Motor neuron (in vitro differentiated cells): ENCODE results near the gene AP1S1. TPM values are rescaled to one million over a fixed set of nuclear protein-coding genes. Genes with fewer than 3 reads are reported as not detected.
A peak's percentile ranks its signal among the peaks of the same experiment; 100 is the strongest.
"Not testable (repeated sequence)": the region's sequence is repeated elsewhere in the genome, so short reads cannot be mapped to it uniquely, and the experiment has no call there.

ENCODE experiments used
- ATAC-seq, 8 experiments: fragments of 200-7000 bp; cut with Tn5 transposase; replicated peaks in 6 of 8; 2 replicates each; pipeline ENCODE4 v1.8.0; 2021; ENCODE audit warnings: mild to moderate bottlenecking in 8 of 8, moderate library complexity in 8 of 8
- H3K27ac ChIP-seq, 2 donors: fragments of 250-450 bp; sonication (Bioruptor Pico); 2 replicates each; pipeline ENCODE4 v1.9.0; 2021; ENCODE audit warnings: antibody characterized with exemption in 2 of 2, mild to moderate bottlenecking in 2 of 2, moderate library complexity in 1 of 2
- H3K4me1 ChIP-seq, 2 donors: fragments of 250-450 bp; sonication (Bioruptor Pico); replicated peaks in 1 of 2; 2 replicates each; pipeline ENCODE4 v1.6.1; 2021; ENCODE audit warnings: antibody characterized with exemption in 2 of 2, mild to moderate bottlenecking in 2 of 2, moderate library complexity in 1 of 2
- H3K4me3 ChIP-seq, 5 donors: fragments of 250-450 bp; sonication (Bioruptor Pico); 2 replicates each; pipeline ENCODE4 v1.9.0; 2021; ENCODE audit warnings: antibody characterized with exemption in 5 of 5, mild to moderate bottlenecking in 5 of 5, moderate library complexity in 4 of 5
- WGBS, 10 experiments: fragments of 450-650 bp; shearing (Covaris generic); methylation state at CpG; one replicate each; pipeline ENCODE4 v1.0.0; 2022; 5-methylcytosine and 5-hydroxymethylcytosine counted together
- in situ Hi-C, 9 experiments: fragments of 400-800 bp; cut with MboI; loops; one replicate each; pipeline ENCODE4 v1.15.0; 2021; ENCODE audit warnings: low sequenced_read_pairs in 9 of 9, low pct_unique_long_range_greater_than_20kb in 2 of 9; ENCODE audit not compliant: unreplicated experiment in 9 of 9
- total RNA-seq, 8 experiments: library from RNA; unstranded; fragments of 300-600 nt; gene quantifications; 2 replicates each; pipeline versions ENCODE4 v1.2.3 to v1.2.4, GENCODE V29; 2022

AP1S1 gene
- 100 to 1,000 TPM in 2 of 8 experiments, 10 to 100 TPM in 6; 46.8 to 135 (median 77.0) TPM for total RNA-seq

DNA sequence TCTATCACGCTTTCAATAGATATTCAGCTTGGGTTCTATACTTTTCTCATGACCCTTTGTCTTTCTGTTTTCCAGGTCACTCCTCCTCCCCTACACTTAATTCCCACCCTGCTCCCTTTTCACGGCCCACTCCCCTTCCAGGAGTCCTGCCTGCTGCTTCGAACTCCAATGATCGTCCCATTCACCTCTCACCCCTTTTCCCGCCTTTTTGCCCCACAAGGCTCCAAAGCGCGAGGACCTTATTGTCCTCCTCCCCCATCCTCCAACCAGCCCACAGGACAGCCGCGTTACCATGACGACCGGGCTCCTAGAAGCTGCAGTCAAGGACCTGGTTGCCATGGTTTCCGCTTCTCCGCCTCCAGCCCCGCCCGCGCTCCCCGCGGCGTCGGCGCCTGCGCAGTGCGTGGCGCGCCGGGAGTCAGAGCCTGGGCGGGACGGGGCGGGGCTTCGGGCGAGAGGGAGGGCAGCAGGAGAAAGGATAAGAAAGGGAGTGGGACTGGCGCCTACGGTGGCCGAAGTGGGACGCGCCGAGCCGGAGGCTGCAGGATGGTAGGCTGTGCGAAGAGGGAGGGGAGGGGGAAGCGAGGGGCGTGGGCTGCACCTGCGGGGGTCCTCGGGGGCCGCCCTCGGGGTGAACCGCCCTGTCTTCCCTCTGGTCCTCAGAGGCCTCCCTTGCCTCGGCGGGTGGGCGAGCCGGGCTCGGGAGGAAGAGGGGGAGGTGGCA is at the start of gene AP1S1:
Gene AP1S1, plus strand, starts transcription at position 508 of the 724 bp plus-strand sequence. Its CDS starts 39 bp downstream, at position 547.
- Histone ChIP-seq H3K27ac (peak within 1 kb of the TSS; percentile 60 to 68), H3K4me1 (peaks cover 19 to 21% of the 10 kb centered on the region in 2 donors), H3K4me3 (peak within 1 kb of the TSS; percentile 50 to 80 (median 71))
- in situ Hi-C loops, result no loop called here
- ATAC-seq, result peak; percentile 92 to 99 (median 94)
- WGBS, 10 experiments, result 0 to 53% (median 8%) methylated on average over 1 to 13 of the region's 51 CpGs; no CpG with 5 or more reads in 3 of the 10 experiments

- in situ Hi-C loops, result no loop called here
- ATAC-seq, result no peak
- 41 to 100% (median 85%) methylated on average over 1 to 2 of the region's 3 CpGs; no CpG with 5 or more reads in 6 of the 10 experiments for WGBS, 10 experiments
- peaks cover 7 to 9% of the 10 kb centered on the region in 2 donors for H3K4me1 ChIP-seq
- H3K27ac ChIP-seq, result no peak overlapping the region
- H3K4me3 ChIP-seq, result no peak overlapping the region
Observed at GRCh38 chr7:101104799-101105198, 49.5 kb upstream of the AP1S1 start.

- H3K27ac ChIP-seq, H3K4me1 ChIP-seq, H3K4me3 ChIP-seq, ATAC-seq, in situ Hi-C loops: not testable (repeated sequence)
- 67 to 100% (median 72%) methylated on average over 1 to 3 of the region's 5 CpGs; no CpG with 5 or more reads in 5 of the 10 experiments for WGBS, 10 experiments
Observed at GRCh38 chr7:101105248-101105647, 49.0 kb upstream of the AP1S1 start.

GRCh38 chr7:101106386-101106785 is 47.9 kb upstream of the AP1S1 start:
- no peak overlapping the region for H3K27ac ChIP-seq
- ATAC-seq, result no peak
- H3K4me1 ChIP-seq, result no peaks in the 10 kb centered on the region
- 40 to 100% (median 90%) methylated on average over 1 to 7 of the region's 7 CpGs; no CpG with 5 or more reads in 2 of the 10 experiments for WGBS, 10 experiments
- no peak overlapping the region for H3K4me3 ChIP-seq
- in situ Hi-C loops, result no loop called here

DNA sequence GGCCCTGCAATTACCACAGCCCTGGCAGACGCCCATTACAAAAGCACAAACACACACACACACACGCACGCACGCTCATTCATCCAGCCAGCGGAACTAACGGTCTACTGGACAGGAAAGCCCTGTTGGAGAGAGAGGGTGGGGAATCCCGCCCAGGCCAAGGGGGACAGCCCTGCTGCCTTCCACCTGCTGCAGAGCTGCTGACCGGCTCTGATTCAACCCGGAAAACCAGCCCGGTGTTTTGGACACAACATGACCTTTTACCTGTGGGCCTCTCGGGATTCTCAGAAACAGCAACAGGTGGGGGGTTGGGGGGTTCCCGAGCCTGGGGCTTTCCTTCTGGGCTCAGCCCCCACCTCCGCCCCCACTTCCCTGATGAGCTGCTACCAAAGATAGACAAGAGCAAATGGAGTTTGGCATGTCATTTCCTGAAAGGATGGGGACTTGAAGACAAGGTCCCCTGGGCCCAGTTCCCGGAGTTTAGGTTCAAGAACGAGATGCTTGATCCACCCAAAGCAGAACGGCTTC is 45.9 kb upstream of the AP1S1 start:
- H3K4me1 ChIP-seq, result no peaks in the 10 kb centered on the region
- ATAC-seq, result peak in 5 of 8 experiments; percentile 29 to 84 (median 59)
- in situ Hi-C loops, result no loop called here
- no peak overlapping the region for H3K27ac ChIP-seq
- WGBS, 10 experiments, result 50 to 80% (median 66%) methylated on average over 1 to 11 of the region's 16 CpGs; no CpG with 5 or more reads in 5 of the 10 experiments
- no peak overlapping the region for H3K4me3 ChIP-seq

DNA sequence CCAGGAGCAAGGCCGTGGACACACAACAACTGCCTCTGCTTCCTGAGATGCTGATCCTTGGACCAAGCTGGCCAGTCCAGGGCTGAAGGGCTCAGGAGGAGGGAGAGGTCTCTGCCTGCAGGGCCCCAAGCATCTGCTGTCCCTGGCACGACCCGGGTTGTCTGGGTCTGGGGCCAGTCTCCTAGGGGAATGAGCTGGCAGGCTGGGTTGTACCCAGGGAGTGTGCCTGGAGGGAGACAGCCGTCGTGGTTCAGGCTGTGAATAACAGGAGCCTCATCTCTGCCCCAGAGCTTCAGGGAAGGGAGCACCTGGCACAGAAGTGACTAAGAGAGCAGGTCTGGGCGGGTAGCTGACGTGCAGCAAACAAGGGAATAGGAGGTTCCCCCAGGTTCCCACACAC is 45.3 kb upstream of the AP1S1 start:
- Histone ChIP-seq H3K4me3 (no peak overlapping the region), H3K4me1 (no peaks in the 10 kb centered on the region), H3K27ac (no peak overlapping the region)
- in situ Hi-C loops, result no loop called here
- peak in 3 of 8 experiments; percentile 13 to 23 (median 19) for ATAC-seq
- 32 to 100% (median 86%) methylated on average over 1 to 5 of the region's 7 CpGs; no CpG with 5 or more reads in 6 of the 10 experiments for WGBS, 10 experiments

DNA sequence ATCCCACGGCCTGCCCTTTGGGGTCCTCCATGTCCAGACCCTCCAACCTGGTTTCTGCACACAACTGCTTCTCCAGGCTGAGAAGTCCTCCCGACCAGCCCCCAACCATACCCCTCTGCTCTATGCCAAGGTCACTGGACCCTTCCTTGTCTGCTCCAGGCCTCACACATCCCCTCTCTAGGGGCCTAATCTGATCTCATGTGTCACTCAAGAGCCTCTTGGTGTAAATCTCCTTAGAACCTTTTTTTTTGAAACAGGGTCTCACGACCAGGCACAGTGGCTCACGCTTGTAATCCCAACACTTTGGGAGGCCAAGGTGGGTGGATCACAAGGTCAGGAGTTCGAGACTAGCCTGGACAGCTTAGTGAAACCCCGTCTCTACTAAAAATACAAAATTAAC is 44.9 kb upstream of the AP1S1 start:
- ATAC-seq, result no peak
- H3K4me3 ChIP-seq, result no peak overlapping the region
- H3K4me1 ChIP-seq, result no peaks in the 10 kb centered on the region
- 74 to 100% (median 91%) methylated on average over 1 to 4 of the region's 6 CpGs; no CpG with 5 or more reads in 4 of the 10 experiments for WGBS, 10 experiments
- in situ Hi-C loops, result no loop called here
- no peak overlapping the region for H3K27ac ChIP-seq

- Histone ChIP-seq H3K4me3 (no peak overlapping the region), H3K4me1 (no peaks in the 10 kb centered on the region), H3K27ac (no peak overlapping the region)
- WGBS, 10 experiments, result 50 to 100% (median 80%) methylated on average over 1 to 5 of the region's 5 CpGs; no CpG with 5 or more reads in 2 of the 10 experiments
- in situ Hi-C loops, result no loop called here
- ATAC-seq, result no peak
Observed at GRCh38 chr7:101111261-101111660, 43.0 kb upstream of the AP1S1 start.

- in situ Hi-C loops, result no loop called here
- ATAC-seq, result no peak
- H3K4me3 ChIP-seq, result no peak overlapping the region
- no peaks in the 10 kb centered on the region for H3K4me1 ChIP-seq
- 61 to 100% (median 80%) methylated on average over 1 to 9 of the region's 11 CpGs; no CpG with 5 or more reads in 5 of the 10 experiments for WGBS, 10 experiments
- H3K27ac ChIP-seq, result no peak overlapping the region
Observed at GRCh38 chr7:101112233-101112632, 42.0 kb upstream of the AP1S1 start.

- WGBS, 10 experiments, result 88 to 100% (median 91%) methylated on average over 1 to 7 of the region's 7 CpGs; no CpG with 5 or more reads in 1 of the 10 experiments
Observed at GRCh38 chr7:101113140-101113539, 41.1 kb upstream of the AP1S1 start.

DNA sequence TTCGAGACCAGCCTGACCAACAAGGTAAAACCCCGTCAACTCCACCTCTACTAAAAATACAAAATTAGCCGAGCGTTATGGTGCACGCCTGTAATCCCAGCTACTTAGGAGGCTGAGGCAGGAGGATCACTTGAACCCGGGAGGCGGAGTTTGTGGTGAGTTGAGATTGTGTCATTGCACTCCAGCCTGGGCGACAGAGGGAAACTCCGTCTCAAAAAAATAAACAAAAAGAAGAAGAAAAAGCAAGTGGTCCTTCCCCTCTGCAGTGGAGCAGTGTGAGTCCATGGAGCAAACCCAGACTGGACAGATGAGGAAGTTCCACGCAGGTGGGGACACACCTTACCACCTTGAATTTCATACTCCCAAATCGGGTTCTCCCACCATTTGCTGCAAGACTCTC is 40.4 kb upstream of the AP1S1 start:
- in situ Hi-C loops, result no loop called here
- Histone ChIP-seq H3K4me1 (no peaks in the 10 kb centered on the region), H3K27ac (no peak overlapping the region), H3K4me3 (no peak overlapping the region)
- WGBS, 10 experiments, result 80 to 100% (median 92%) methylated on average over 1 to 6 of the region's 11 CpGs; no CpG with 5 or more reads in 3 of the 10 experiments
- no peak for ATAC-seq

More at GRCh38 chr7:101113140-101113539, 41.1 kb upstream of the AP1S1 start:
- H3K4me3 ChIP-seq, H3K4me1 ChIP-seq, in situ Hi-C loops, ATAC-seq, H3K27ac ChIP-seq: not testable (repeated sequence)

GRCh38 chr7:101114492-101114891 is 39.8 kb upstream of the AP1S1 start:
- H3K27ac ChIP-seq, result no peak overlapping the region
- H3K4me1 ChIP-seq, result no peaks in the 10 kb centered on the region
- in situ Hi-C loops, result no loop called here
- ATAC-seq, result no peak
- 50 to 100% (median 100%) methylated on average over 1 to 2 of the region's 8 CpGs; no CpG with 5 or more reads in 7 of the 10 experiments for WGBS, 10 experiments
- no peak overlapping the region for H3K4me3 ChIP-seq

DNA sequence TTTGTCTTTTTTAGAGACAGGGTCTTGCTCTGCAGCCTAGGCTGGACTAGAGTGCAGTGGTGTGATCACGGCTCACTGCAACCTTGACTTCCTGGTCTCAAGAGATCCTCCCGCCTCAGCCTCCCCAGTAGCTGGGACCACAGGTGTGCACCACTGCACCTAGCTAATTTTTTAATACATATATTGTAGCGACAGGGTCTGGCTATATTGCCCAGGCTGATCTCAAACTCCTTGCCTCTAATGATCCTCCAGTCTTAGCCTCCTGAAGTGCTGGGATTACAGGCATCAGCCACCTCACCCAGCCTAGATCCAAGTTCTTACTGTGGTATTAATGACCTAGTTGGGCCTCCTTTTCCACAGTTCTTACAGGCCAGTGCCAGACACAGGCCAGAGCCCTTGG is 39.1 kb upstream of the AP1S1 start:
- in situ Hi-C loops, result no loop called here
- WGBS, 10 experiments, result 80 to 100% (median 92%) methylated on average over 1 to 2 of the region's 3 CpGs; no CpG with 5 or more reads in 5 of the 10 experiments
- H3K4me1 ChIP-seq, result no peaks in the 10 kb centered on the region
- H3K27ac ChIP-seq, result no peak overlapping the region
- H3K4me3 ChIP-seq, result no peak overlapping the region
- no peak for ATAC-seq
